Adrenal gland (tissue), 5 donors: ENCODE results near the gene TBC1D19.

ENCODE experiments used
- CTCF ChIP-seq, 6 experiments: fragments of 450-650 bp in 4 of 6; fragments of 200-600 bp in 2 of 6; sonication (generic) in 1 of 6; IDR thresholded peaks; 1 replicate in 5 of 6; 2 replicates in 1 of 6; pipeline versions ENCODE4 v1.5.1 to v1.8.0; 2016 to 2021; ENCODE audit warnings: antibody characterized with exemption in 6 of 6, mild to moderate bottlenecking in 2 of 6, moderate library complexity in 1 of 6
- POLR2A ChIP-seq, 2 donors: fragments of 450-650 bp; IDR thresholded peaks; one replicate each; pipeline ENCODE4 v1.6.1; 2017; ENCODE audit warnings: antibody characterized with exemption in 2 of 2, mild to moderate bottlenecking in 2 of 2, moderate library complexity in 1 of 2
- donor health status: DM: no; HTN: no; CAD: no.

GRCh38 chr4:26766141-26766540 lies 182.3 kb downstream of the TBC1D19 start:
- TF ChIP-seq CTCF (IDR thresholded peaks at IDR 0.05) = no peak
- TF ChIP-seq POLR2A (IDR thresholded peaks at IDR 0.05) = no peak
